ENCODE measurements around the gene DCTPP1. TPM values are rescaled to one million over a fixed set of nuclear protein-coding genes. Genes with fewer than 3 reads are reported as not detected.
A peak's percentile ranks its signal among the peaks of the same experiment; 100 is the strongest.

Gene DCTPP1
- total and polyA plus RNA-seq, 2 of the 13 experiments (the other 11 are each of a cell fraction or from before 2014, with no cell fraction given): 54.8 to 74.4 TPM

- TF ChIP-seq THAP11 (CRISPR knock-in tag; IDR thresholded peaks at IDR 0.05): no peak
- TF ChIP-seq RFX5 (IDR thresholded peaks at IDR 0.05; ENCODE audit: low read depth, low read length): no peak
- TF ChIP-seq ZBED4 (CRISPR knock-in tag; IDR thresholded peaks at IDR 0.05; ENCODE audit: borderline replicate concordance): no peak
- TF ChIP-seq CEBPZ (IDR thresholded peaks at IDR 0.05; ENCODE audit: low read length): no peak
- TF ChIP-seq ZNF691 (CRISPR knock-in tag; IDR thresholded peaks at IDR 0.05; ENCODE audit: borderline replicate concordance, low read depth): peak; percentile 68; the same call in 1 of the 2 replicates
- 0 out of 2 replicates have a peak, but pooled peaks have one; percentile 41 for TF ChIP-seq SMARCE1 (IDR thresholded peaks at IDR 0.05; ENCODE audit: borderline replicate concordance)
- TF ChIP-seq NFIC (IDR thresholded peaks at IDR 0.05; ENCODE audit: low read length): peak; percentile 45; the same call in 1 of the 2 replicates
- TF ChIP-seq MAF1 (CRISPR knock-in tag; IDR thresholded peaks at IDR 0.05; ENCODE audit: borderline replicate concordance): no peak
- TF ChIP-seq GABPA (IDR thresholded peaks at IDR 0.05; ENCODE audit: low read depth, low read length): no peak
- no peak for TF ChIP-seq GABPA (CRISPR knock-in tag; IDR thresholded peaks at IDR 0.05; ENCODE audit: low read depth)
- TF ChIP-seq ZXDC (CRISPR knock-in tag; IDR thresholded peaks at IDR 0.05): no peak
- peak; percentile 60; the same call in 1 of the 2 replicates for TF ChIP-seq NCOA2 (CRISPR knock-in tag; IDR thresholded peaks at IDR 0.05)
- no peak for TF ChIP-seq ZNF10 (CRISPR knock-in tag; IDR thresholded peaks at IDR 0.05; ENCODE audit: borderline replicate concordance, low read depth)
Measured at GRCh38 chr16:30437511-30438046, 7.7 kb upstream of the DCTPP1 start (continued).

Measured in HepG2 (cell line).